Adrenal gland (tissue), 19 donors: ENCODE results near the gene FAT2. TPM values are rescaled to one million over a fixed set of nuclear protein-coding genes. Genes with fewer than 3 reads are reported as not detected.

Source experiments
- DNase-seq, 7 donors: peaks; one replicate each; pipeline ENCODE4 v3.0.0-alpha.2; 2019 to 2020
- H3K27ac ChIP-seq, 5 donors: fragments of 200-600 bp; sonication (generic) in 4 of 5; 1 replicate in 3 of 5; 2 replicates in 2 of 5; pipeline versions ENCODE4 v1.5.1 to v1.8.0; 2016 to 2020; ENCODE audit warnings: mild to moderate bottlenecking in 1 of 5
- H3K27me3 ChIP-seq: fragments of 200-600 bp; 2 replicates; pipeline ENCODE4 v1.8.0; 2021
- H3K36me3 ChIP-seq, 2 donors: fragments of 200-600 bp; replicated peaks in 1 of 2; 1 replicate in 1 of 2; 2 replicates in 1 of 2; pipeline versions ENCODE4 v1.5.1 to v1.8.0; 2018 to 2022
- H3K4me1 ChIP-seq, 2 donors: fragments of 200-600 bp; replicated peaks in 1 of 2; 1 replicate in 1 of 2; 2 replicates in 1 of 2; pipeline versions ENCODE4 v1.5.1 to v1.8.0; 2018 to 2021
- H3K4me3 ChIP-seq, 4 donors: fragments of 200-600 bp; sonication (generic) in 3 of 4; one replicate each; pipeline ENCODE4 v1.5.1; 2016 to 2018
- H3K9me3 ChIP-seq, 3 donors: fragments of 200-600 bp; sonication (generic) in 1 of 3; replicated peaks in 1 of 3; 1 replicate in 2 of 3; 2 replicates in 1 of 3; pipeline versions ENCODE4 v1.5.1 to v1.8.0; 2016 to 2021
- POLR2A ChIP-seq, 2 donors: fragments of 450-650 bp; IDR thresholded peaks; one replicate each; pipeline ENCODE4 v1.6.1; 2017; ENCODE audit warnings: antibody characterized with exemption in 2 of 2, mild to moderate bottlenecking in 2 of 2, moderate library complexity in 1 of 2
- WGBS, 4 donors: extraction: QIAGEN DNeasy Blood & Tissue Kit in 2 of 4; methylation state at CpG; one replicate each; pipeline versions ENCODE4 v1.1.5 to v1.1.7; 2013 to 2017; 5-methylcytosine and 5-hydroxymethylcytosine counted together
- intact Hi-C, 2 donors: fragments of 100-400 bp; cut with DNase I; formaldehyde crosslinking; loops; one replicate each; pipeline versions ENCODE4 v1.14.1 to v1.15.0; 2022 to 2023
- long read RNA-seq, 10 donors: library from polyadenylated mRNA in 3 of 10; unstranded in 2 of 10; stranded (forward) in 1 of 10; transcript quantifications; one replicate each; pipeline ENCODE4 v2.0.0 and lab custom pipeline, GENCODE V29; 2021 to 2026
- polyA plus RNA-seq, 3 donors: library from polyadenylated mRNA; stranded (reverse); fragments of 200-250 nt in 2 of 3; fragments of 350-450 nt in 1 of 3; fragmentation: Illumina TruSeq in 1 of 3; extraction: RNeasy Lipid Tissue Mini Kit (QIAGEN cat#74804) in 1 of 3; gene quantifications; one replicate each; pipeline ENCODE4 v1.2.3, GENCODE V29; 2013 to 2014
- total RNA-seq, 9 donors: library from RNA; depleted of rRNA in 4 of 9; stranded (reverse); fragments of >200 nt in 4 of 9; fragments of 120-200 nt in 1 of 9; fragmentation: NEBNext Ultra II Directional in 1 of 9; extraction: Animal tissue kit (Norgen Biotek cat#: 25700) in 1 of 9; gene quantifications; one replicate each; pipeline versions ENCODE4 v1.1.0 to v1.2.4, GENCODE V29; 2013 to 2023
- TF ChIP-seq, protein P1 (sequence below), 6 experiments: fragments of 450-650 bp in 4 of 6; fragments of 200-600 bp in 2 of 6; sonication (generic) in 1 of 6; IDR thresholded peaks; 1 replicate in 5 of 6; 2 replicates in 1 of 6; pipeline versions ENCODE4 v1.5.1 to v1.8.0; 2016 to 2021; ENCODE audit warnings: antibody characterized with exemption in 6 of 6, mild to moderate bottlenecking in 2 of 6, moderate library complexity in 1 of 6
- donor health status: healthy with polysubstance abuse.
- donor health status: Bipolar disorder and iron deficiency.
- donor health status: DM: yes; HTN: yes; CAD: no.
- donor health status: DM: no; HTN: no; CAD: no.
- donor health status: DM: no; HTN: no; CAD: no.
- donor health status: DM: yes; HTN: yes; CAD: no.

Gene FAT2, protein sequence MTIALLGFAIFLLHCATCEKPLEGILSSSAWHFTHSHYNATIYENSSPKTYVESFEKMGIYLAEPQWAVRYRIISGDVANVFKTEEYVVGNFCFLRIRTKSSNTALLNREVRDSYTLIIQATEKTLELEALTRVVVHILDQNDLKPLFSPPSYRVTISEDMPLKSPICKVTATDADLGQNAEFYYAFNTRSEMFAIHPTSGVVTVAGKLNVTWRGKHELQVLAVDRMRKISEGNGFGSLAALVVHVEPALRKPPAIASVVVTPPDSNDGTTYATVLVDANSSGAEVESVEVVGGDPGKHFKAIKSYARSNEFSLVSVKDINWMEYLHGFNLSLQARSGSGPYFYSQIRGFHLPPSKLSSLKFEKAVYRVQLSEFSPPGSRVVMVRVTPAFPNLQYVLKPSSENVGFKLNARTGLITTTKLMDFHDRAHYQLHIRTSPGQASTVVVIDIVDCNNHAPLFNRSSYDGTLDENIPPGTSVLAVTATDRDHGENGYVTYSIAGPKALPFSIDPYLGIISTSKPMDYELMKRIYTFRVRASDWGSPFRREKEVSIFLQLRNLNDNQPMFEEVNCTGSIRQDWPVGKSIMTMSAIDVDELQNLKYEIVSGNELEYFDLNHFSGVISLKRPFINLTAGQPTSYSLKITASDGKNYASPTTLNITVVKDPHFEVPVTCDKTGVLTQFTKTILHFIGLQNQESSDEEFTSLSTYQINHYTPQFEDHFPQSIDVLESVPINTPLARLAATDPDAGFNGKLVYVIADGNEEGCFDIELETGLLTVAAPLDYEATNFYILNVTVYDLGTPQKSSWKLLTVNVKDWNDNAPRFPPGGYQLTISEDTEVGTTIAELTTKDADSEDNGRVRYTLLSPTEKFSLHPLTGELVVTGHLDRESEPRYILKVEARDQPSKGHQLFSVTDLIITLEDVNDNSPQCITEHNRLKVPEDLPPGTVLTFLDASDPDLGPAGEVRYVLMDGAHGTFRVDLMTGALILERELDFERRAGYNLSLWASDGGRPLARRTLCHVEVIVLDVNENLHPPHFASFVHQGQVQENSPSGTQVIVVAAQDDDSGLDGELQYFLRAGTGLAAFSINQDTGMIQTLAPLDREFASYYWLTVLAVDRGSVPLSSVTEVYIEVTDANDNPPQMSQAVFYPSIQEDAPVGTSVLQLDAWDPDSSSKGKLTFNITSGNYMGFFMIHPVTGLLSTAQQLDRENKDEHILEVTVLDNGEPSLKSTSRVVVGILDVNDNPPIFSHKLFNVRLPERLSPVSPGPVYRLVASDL (N-terminal part only)
- under 1 TPM in 3 of 9 donors, not detected in 6; under 0.01 to 0.06 (median 0.03) TPM for total RNA-seq
- polyA plus RNA-seq = under 1 TPM in 2 of 3 donors, not detected in 1; under 0.01 to 0.08 TPM
- long read RNA-seq, donor 1 = 0 reads
- long read RNA-seq, donor 2 = 0 reads
- long read RNA-seq, donor 3 = 0 reads
- long read RNA-seq, donor 4 = 0 reads
- long read RNA-seq, donor 5 = 0 reads
- long read RNA-seq, donor 6 = 0 reads
- long read RNA-seq, donor 7 = 0 reads
- long read RNA-seq, donor 8 = 0 reads
- long read RNA-seq, donor 9 = 0 reads
- long read RNA-seq, donor 10 = 0 reads

DNA sequence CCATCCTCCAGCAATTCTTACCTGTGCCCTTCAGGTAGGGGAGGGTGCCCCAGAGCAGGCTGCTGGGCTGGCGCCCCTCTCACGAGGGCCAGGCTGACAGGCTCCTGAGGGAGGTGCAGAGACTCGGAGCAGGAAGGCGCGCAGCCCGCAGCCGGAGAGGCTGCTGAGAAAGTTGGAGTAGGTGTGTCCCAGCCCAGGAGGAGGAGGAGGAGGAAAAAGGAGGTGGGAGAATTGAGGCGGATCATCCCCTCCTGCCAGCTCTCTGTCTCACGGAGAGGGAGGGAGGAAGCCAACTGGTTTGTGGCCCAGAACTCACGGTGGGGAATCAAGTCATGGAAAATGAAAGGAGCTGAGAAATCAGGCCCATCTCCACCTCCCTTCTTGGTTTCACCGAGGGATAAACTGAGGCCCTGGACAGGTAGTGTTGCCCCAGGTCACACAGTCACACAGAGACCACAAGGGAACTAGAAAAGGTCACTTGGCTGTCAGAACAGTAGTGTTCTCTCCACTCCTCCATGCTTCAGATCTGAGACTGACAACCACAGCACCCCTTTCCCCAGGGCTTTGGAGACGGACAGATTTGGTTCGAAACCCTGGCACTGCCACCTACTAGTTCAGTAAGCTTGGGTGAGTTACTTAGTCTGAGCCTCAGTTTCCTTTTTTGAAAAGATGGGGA lies at the start of gene FAT2:
Gene FAT2 (minus strand): TSS at position 188 of the 676 bp plus-strand sequence. CDS start 22,400 bp downstream, outside the sequence.
- H3K4me3 ChIP-seq = no peak within 1 kb of the TSS
- H3K4me1 ChIP-seq = no peaks in the 10 kb centered on the region
- intact Hi-C loops = no loop called here
- no peaks in the 10 kb centered on the region for H3K9me3 ChIP-seq
- no peak for DNase-seq
- no peaks in the 10 kb centered on the region for H3K36me3 ChIP-seq
- TF ChIP-seq, protein P1, sequence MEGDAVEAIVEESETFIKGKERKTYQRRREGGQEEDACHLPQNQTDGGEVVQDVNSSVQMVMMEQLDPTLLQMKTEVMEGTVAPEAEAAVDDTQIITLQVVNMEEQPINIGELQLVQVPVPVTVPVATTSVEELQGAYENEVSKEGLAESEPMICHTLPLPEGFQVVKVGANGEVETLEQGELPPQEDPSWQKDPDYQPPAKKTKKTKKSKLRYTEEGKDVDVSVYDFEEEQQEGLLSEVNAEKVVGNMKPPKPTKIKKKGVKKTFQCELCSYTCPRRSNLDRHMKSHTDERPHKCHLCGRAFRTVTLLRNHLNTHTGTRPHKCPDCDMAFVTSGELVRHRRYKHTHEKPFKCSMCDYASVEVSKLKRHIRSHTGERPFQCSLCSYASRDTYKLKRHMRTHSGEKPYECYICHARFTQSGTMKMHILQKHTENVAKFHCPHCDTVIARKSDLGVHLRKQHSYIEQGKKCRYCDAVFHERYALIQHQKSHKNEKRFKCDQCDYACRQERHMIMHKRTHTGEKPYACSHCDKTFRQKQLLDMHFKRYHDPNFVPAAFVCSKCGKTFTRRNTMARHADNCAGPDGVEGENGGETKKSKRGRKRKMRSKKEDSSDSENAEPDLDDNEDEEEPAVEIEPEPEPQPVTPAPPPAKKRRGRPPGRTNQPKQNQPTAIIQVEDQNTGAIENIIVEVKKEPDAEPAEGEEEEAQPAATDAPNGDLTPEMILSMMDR (IDR thresholded peaks at IDR 0.05) = no peak
- TF ChIP-seq POLR2A (IDR thresholded peaks at IDR 0.05) = no peak
- 57 to 70% (median 63%) methylated on average over 13 of the region's 13 CpGs for WGBS, 4 donors
- no peak within 1 kb of the TSS for H3K27ac ChIP-seq
- H3K27me3 ChIP-seq = no peaks in the 10 kb centered on the region

DNA sequence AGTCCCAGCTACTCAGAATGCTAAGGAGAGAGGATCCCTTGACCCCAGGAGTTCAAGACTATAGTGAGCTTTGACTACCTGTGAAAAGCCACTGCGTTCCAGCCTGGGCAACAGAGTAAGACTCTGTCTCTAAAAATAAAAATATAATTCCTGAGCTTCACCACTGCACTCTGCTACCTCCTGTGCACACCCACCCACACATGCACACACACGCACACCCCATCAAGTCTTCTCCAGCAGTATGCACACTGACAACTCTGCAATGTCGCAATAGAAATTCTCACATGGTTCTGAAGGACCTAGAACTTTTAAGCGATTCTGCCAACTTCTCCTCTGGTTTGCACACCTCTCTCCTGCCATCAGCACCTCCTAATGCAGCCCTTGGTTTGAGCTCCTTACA lies 47.5 kb upstream of the FAT2 start:
- Histone ChIP-seq H3K4me3 (no peak overlapping the region), H3K36me3 (no peaks in the 10 kb centered on the region), H3K4me1 (no peaks in the 10 kb centered on the region), H3K27ac (no peak overlapping the region), H3K27me3 (no peaks in the 10 kb centered on the region), H3K9me3 (no peaks in the 10 kb centered on the region)
- no peak for TF ChIP-seq POLR2A (IDR thresholded peaks at IDR 0.05)
- DNase-seq = no peak
- intact Hi-C loops = no loop called here
- WGBS, 4 donors = 82 to 91% (median 86%) methylated on average over 4 of the region's 4 CpGs

DNA sequence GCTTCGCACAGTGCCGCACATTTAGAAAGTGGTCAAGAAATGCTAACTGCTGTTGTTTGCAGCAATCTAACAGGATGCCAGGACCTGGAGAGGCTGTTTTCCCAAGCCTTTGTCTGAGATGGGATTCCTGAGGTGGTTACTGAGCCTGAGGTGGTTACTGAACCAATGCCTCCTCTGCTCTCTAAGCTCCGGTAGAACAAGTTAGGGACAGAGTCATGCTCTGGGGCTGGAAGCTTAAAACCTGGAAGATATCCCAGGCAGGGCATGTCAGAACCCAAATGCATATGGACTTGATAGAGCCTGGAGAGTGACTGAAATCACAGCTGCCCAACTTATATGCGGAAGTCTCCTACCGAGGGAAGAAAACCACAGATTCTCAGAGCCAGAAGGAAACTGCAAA lies 46.5 kb upstream of the FAT2 start:
- H3K4me3 ChIP-seq = no peak overlapping the region
- no peak for DNase-seq
- H3K36me3 ChIP-seq = no peaks in the 10 kb centered on the region
- H3K9me3 ChIP-seq = no peaks in the 10 kb centered on the region
- no peaks in the 10 kb centered on the region for H3K4me1 ChIP-seq
- H3K27me3 ChIP-seq = no peaks in the 10 kb centered on the region
- TF ChIP-seq POLR2A (IDR thresholded peaks at IDR 0.05) = no peak
- TF ChIP-seq, protein P1 (IDR thresholded peaks at IDR 0.05) = no peak
- WGBS, 4 donors = 71 to 84% (median 79%) methylated on average over 5 of the region's 5 CpGs
- intact Hi-C loops = no loop called here
- no peak overlapping the region for H3K27ac ChIP-seq

DNA sequence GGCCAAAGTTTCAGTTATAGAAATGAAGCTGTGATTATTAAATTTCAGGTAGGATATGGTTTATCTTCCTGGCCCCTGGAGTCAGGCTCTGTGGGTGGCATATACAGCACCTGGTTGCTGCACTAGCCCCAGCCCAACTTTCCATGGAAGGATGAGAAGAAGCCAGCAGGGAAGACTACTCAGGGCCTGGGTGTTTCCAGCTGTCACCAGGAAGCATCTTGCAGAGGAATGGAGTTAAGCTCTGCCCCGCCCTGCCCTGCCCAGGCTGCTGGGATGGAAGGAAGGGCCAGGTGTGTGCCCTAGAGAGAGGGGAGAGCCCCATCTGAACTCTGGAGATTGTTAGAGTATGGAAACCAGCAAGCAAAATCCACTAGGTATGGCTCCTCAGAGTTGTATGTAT lies 42.8 kb upstream of the FAT2 start:
- H3K27ac ChIP-seq = no peak overlapping the region
- no peak for DNase-seq
- H3K27me3 ChIP-seq = no peaks in the 10 kb centered on the region
- no peaks in the 10 kb centered on the region for H3K9me3 ChIP-seq
- intact Hi-C loops = no loop called here
- H3K4me3 ChIP-seq = no peak overlapping the region
- WGBS, 4 donors = 71 to 100% (median 85%) methylated on average over 1 of the region's 1 CpG
- no peaks in the 10 kb centered on the region for H3K36me3 ChIP-seq
- no peaks in the 10 kb centered on the region for H3K4me1 ChIP-seq
- TF ChIP-seq POLR2A (IDR thresholded peaks at IDR 0.05) = no peak
- TF ChIP-seq, protein P1 (IDR thresholded peaks at IDR 0.05) = no peak
